ENCODE results near the gene ATXN7L3B.

Gene ATXN7L3B

GRCh38 chr12:74551291-74551690, 13.7 kb downstream of the ATXN7L3B start:
- no peak for DNase-seq (ENCODE audit: low spot score)

- no peak for DNase-seq (ENCODE audit: low spot score)
Measured at GRCh38 chr12:74552201-74552600, 14.6 kb downstream of the ATXN7L3B start.

- DNase-seq (ENCODE audit: low spot score), result no peak
Measured at GRCh38 chr12:74559728-74560127, 22.1 kb downstream of the ATXN7L3B start.

- no peak for DNase-seq (ENCODE audit: low spot score)
Measured at GRCh38 chr12:74563927-74564326, 26.3 kb downstream of the ATXN7L3B start.

GRCh38 chr12:74578486-74578885, 40.9 kb downstream of the ATXN7L3B start:
- no peak for DNase-seq (ENCODE audit: low spot score)

GRCh38 chr12:74579446-74579845, 41.8 kb downstream of the ATXN7L3B start:
- no peak for DNase-seq (ENCODE audit: low spot score)

GRCh38 chr12:74579981-74580380, 42.3 kb downstream of the ATXN7L3B start:
- DNase-seq (ENCODE audit: low spot score), result no peak

GRCh38 chr12:74581439-74581838, 43.8 kb downstream of the ATXN7L3B start:
- DNase-seq (ENCODE audit: low spot score), result no peak

GRCh38 chr12:74584483-74585062, 46.9 kb downstream of the ATXN7L3B start:
- DNase-seq (ENCODE audit: low spot score), result no peak

- no peak for DNase-seq (ENCODE audit: low spot score)
Measured at GRCh38 chr12:74586251-74586650, 48.6 kb downstream of the ATXN7L3B start.
